ENCODE data around the gene USP10. TPM values are rescaled to one million over a fixed set of nuclear protein-coding genes. Genes with fewer than 3 reads are reported as not detected.
A peak's percentile ranks its signal among the peaks of the same experiment; 100 is the strongest.

Gene USP10
- total RNA-seq, 1 experiment from 2014 or later, result 203 TPM

DNA sequence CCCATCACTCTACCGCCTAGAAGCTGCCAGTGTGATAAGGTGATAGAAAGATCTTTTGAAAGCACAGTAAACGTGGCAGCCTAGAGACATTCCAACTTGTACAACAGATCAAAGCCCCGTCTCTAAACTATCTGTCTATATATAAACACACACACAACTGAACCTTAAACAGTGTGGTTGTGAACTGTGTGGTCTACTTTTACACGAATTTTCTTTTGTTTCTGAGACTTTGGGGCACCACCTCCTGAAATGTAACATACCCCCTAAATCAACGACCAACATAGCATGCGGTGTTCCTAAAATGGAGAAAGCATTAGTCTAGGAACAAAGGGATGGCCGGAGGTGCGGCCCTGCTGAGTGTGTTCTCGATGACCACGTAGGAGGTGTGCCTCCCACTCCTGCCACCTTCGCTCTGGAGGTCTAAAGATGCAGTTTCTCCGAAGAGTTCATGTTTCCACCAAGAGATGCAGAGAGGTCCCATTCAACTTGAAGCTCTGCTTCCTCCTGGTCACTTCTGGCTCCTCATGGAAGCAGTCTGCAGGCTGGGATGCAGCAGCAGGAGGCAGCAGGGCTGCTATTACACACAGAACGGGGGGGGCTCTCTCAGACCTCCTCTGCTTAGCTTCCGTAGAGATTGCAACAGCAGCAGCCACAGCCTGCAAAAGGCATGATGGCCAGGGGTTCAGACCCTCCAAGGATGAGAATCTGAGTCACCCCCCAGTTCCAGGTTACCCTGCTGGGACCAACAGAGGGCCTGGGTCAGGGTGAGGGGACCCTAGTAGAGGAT lies 22.6 kb upstream of the USP10 start:
- Histone ChIP-seq H3K4me1 (ENCODE audit: insufficient read depth, low read length) (peaks cover 8% of the 10 kb centered on the region; the same call in 1 of the 2 replicates), H3K23ac (ENCODE audit: insufficient read length, low read depth, low read length) (no peak overlapping the region), H3K4ac (ENCODE audit: low read depth, low read length) (no peak overlapping the region), H3K9me3 (ENCODE audit: control insufficient read depth, low read depth, low read length) (no peaks in the 10 kb centered on the region), H3K18ac (ENCODE audit: insufficient read length, low read depth, low read length) (peak overlapping the region; percentile 35), H3K27ac (ENCODE audit: insufficient read length, low read depth, low read length) (no peak overlapping the region), H3K4me2 (ENCODE audit: insufficient read depth, insufficient read length, low read length) (no peak overlapping the region), H2BK120ac (ENCODE audit: low read depth, low read length, poor library complexity, severe bottlenecking) (no peak overlapping the region), H3K56ac (ENCODE audit: insufficient read length, low read depth, low read length) (no peak overlapping the region), H2BK12ac (ENCODE audit: insufficient read length, low read depth, low read length) (no peak overlapping the region), H3K14ac (ENCODE audit: insufficient read depth, low read length) (peak overlapping the region; percentile 22; the same call in 1 of the 2 replicates), H3K79me1 (ENCODE audit: insufficient read depth, low read depth, low read length, poor library complexity, severe bottlenecking) (no peaks in the 10 kb centered on the region), H2AFZ (ENCODE audit: low read length) (no peak overlapping the region), H3K79me2 (ENCODE audit: insufficient read depth, low read length) (no peaks in the 10 kb centered on the region), H3T11ph (ENCODE audit: low read length) (no peak overlapping the region), H2BK15ac (ENCODE audit: low read depth, low read length) (no peak overlapping the region), H4K5ac (ENCODE audit: insufficient read length, low read depth, low read length) (no peak overlapping the region), H4K20me1 (ENCODE audit: control insufficient read depth, insufficient read depth, insufficient read length) (no peaks in the 10 kb centered on the region), H4K8ac (replicated peaks; ENCODE audit: insufficient read length, low read depth, low read length) (no peak overlapping the region), H4K91ac (ENCODE audit: insufficient read length, low read depth, low read length) (no peak overlapping the region), H2BK5ac (ENCODE audit: insufficient read length, low read length) (no peak overlapping the region), H3K27me3 (ENCODE audit: insufficient read depth, low read length) (no peaks in the 10 kb centered on the region), H3K23me2 (ENCODE audit: insufficient read length, low read depth, low read length, poor library complexity, severe bottlenecking) (no peaks in the 10 kb centered on the region), H2AK5ac (ENCODE audit: insufficient read length, low read length) (no peak overlapping the region), H2BK20ac (ENCODE audit: low read depth, low read length, poor library complexity, severe bottlenecking) (no peak overlapping the region), H3K9ac (ENCODE audit: extremely low read depth, insufficient read length, low read length) (no peak overlapping the region)
- Mint-ChIP-seq H3K27ac (no peak overlapping the region; a peak in 3 of 7 replicates), H3K9me3 (peaks cover 0 to 3% of the 10 kb centered on the region in 2 experiments; a peak in 1 of 5 replicates), H3K4me3 (no peak overlapping the region), H3K27me3 (ENCODE audit: low read depth) (peaks cover 26% of the 10 kb centered on the region), H3K4me1 (peaks cover 15 to 22% of the 10 kb centered on the region in 2 experiments), H3K36me3 (ENCODE audit: insufficient read depth in 1 of 3, low read depth in 3 of 3) (no peaks in the 10 kb centered on the region)
- no peak for DNase-seq
- no peak for TF ChIP-seq CTCF (conservative IDR thresholded peaks at IDR 0.05)
- no CpG with 5 or more reads among the region's 14 CpGs for WGBS (ENCODE audit: extremely low coverage, insufficient read length, low lambda C conversion rate)

All from H9 (cell line).